Lower leg skin (tissue), 4 donors: ENCODE data around the gene DECR2. TPM values are rescaled to one million over a fixed set of nuclear protein-coding genes. Genes with fewer than 3 reads are reported as not detected.

Experiments
- DNase-seq, 2 donors: peaks; one replicate each; pipeline ENCODE4 v3.0.0-alpha.2; 2019; ENCODE audit warnings: low spot score in 2 of 2
- H3K4me3 ChIP-seq: fragments of 200-600 bp; sonication (generic); 2 replicates; pipeline ENCODE4 v1.5.1; 2017; ENCODE audit warnings: mild to moderate bottlenecking, low read depth; ENCODE audit not compliant: poor library complexity, severe bottlenecking
- CTCF ChIP-seq, 3 donors: fragments of 450-650 bp; IDR thresholded peaks; one replicate each; pipeline ENCODE4 v1.5.1; 2016; ENCODE audit warnings: antibody characterized with exemption in 3 of 3, mild to moderate bottlenecking in 3 of 3, moderate library complexity in 2 of 3
- POLR2A ChIP-seq, 2 donors: fragments of 450-650 bp; IDR thresholded peaks; one replicate each; pipeline ENCODE4 v1.6.1; 2016 to 2017; ENCODE audit warnings: antibody characterized with exemption in 2 of 2, mild to moderate bottlenecking in 1 of 2, moderate library complexity in 1 of 2
- WGBS, 2 donors: methylation state at CpG; one replicate each; pipeline ENCODE4 v1.1.5; 2018; 5-methylcytosine and 5-hydroxymethylcytosine counted together
- intact Hi-C: fragments of 100-400 bp; cut with DNase I; formaldehyde crosslinking; loops from one replicate; pipeline ENCODE4 v1.15.0; 2023; ENCODE audit warnings: low total_unique reads
- total RNA-seq, 4 donors: library from RNA; depleted of rRNA; stranded (reverse); fragments of >200 nt; gene quantifications; one replicate each; pipeline ENCODE4 v1.1.0, GENCODE V29; 2016

Gene DECR2
- total RNA-seq, 4 donors from 2014 or later = 14.0 to 21.0 (median 18.8) TPM

- WGBS, 2 donors = 80 to 82% methylated on average over 25 to 27 of the region's 27 CpGs
- intact Hi-C loops = no loop called here
- no peak overlapping the region for H3K4me3 ChIP-seq
- TF ChIP-seq POLR2A (IDR thresholded peaks at IDR 0.05) (no peak), CTCF (IDR thresholded peaks at IDR 0.05) (no peak)
- DNase-seq = no peak
These were observed 21.5 kb upstream of the DECR2 start for GRCh38 chr16:379961-380761.

- intact Hi-C loops = no loop called here
- 3 to 10% methylated on average over 6 to 12 of the region's 12 CpGs for whole genome bisulfite sequencing, 2 donors
- DNase-seq = no peak
- peak overlapping the region; percentile 47 for H3K4me3 ChIP-seq
- no peak for TF ChIP-seq CTCF (IDR thresholded peaks at IDR 0.05)
- TF ChIP-seq POLR2A (IDR thresholded peaks at IDR 0.05) = no peak
These were observed 21.0 kb upstream of the DECR2 start for GRCh38 chr16:380762-381011.

GRCh38 chr16:381012-381788 lies 20.5 kb upstream of the DECR2 start:
- 1 to 2% methylated on average over 7 to 51 of the region's 73 CpGs for WGBS, 2 donors
- peak overlapping the region; percentile 47 for H3K4me3 ChIP-seq
- DNase-seq = no peak
- TF ChIP-seq POLR2A (IDR thresholded peaks at IDR 0.05) (no peak), CTCF (IDR thresholded peaks at IDR 0.05) (no peak)
- intact Hi-C loops = no loop called here

- peak in 1 of 2 donors; percentile 92 for DNase-seq
- TF ChIP-seq CTCF (IDR thresholded peaks at IDR 0.05) (no peak), POLR2A (IDR thresholded peaks at IDR 0.05) (no peak)
- peak within 1 kb of the TSS; percentile 50 for H3K4me3 ChIP-seq
- WGBS, 2 donors = 0 to 2% methylated on average over 26 to 64 of the region's 123 CpGs
- intact Hi-C loops = no loop called here
These were observed 19.6 kb upstream of the DECR2 start, which contains the start of gene PGAP6 for GRCh38 chr16:381789-382717. PGAP6 (minus strand) TSS chr16:381978; CDS start chr16:381821, 157 bp downstream.

- DNase-seq = no peak
- H3K4me3 ChIP-seq = no peak overlapping the region
- WGBS, 2 donors = 41 to 44% methylated on average over 33 of the region's 33 CpGs
- TF ChIP-seq CTCF (IDR thresholded peaks at IDR 0.05) = no peak
- intact Hi-C loops = no loop called here
These were observed 18.2 kb upstream of the DECR2 start for GRCh38 chr16:383326-384051.
